22Rv1 (cell line): ENCODE results near the gene CASP4.

Experiments used
- ZFX ChIP-seq: fragments of 450-650 bp; IDR thresholded peaks from 2 replicates; pipeline ENCODE4 v1.6.1; 2017; ENCODE audit warnings: antibody characterized with exemption, borderline replicate concordance
- TF ChIP-seq, protein P1 (sequence below): fragments of 450-650 bp; IDR thresholded peaks from 2 replicates; pipeline ENCODE4 v1.5.1; 2017; ENCODE audit warnings: mild to moderate bottlenecking

DNA sequence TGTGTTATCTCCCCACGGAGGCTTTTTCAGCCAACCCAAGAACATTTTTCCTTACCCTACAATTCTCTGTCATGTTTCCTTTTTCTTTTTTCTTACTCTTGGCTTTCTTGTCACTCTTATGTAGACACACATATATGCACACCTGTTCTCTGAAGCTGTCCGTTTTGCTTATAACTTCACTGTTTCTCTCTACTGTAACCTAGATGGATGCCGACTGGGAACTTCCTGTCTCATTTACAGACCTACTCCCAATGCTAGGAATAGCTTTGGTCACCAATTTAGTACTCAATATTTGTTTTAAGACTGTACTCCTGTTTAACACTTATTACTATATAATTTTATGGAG is 60.2 kb downstream of the CASP4 start:
- TF ChIP-seq, protein P1, sequence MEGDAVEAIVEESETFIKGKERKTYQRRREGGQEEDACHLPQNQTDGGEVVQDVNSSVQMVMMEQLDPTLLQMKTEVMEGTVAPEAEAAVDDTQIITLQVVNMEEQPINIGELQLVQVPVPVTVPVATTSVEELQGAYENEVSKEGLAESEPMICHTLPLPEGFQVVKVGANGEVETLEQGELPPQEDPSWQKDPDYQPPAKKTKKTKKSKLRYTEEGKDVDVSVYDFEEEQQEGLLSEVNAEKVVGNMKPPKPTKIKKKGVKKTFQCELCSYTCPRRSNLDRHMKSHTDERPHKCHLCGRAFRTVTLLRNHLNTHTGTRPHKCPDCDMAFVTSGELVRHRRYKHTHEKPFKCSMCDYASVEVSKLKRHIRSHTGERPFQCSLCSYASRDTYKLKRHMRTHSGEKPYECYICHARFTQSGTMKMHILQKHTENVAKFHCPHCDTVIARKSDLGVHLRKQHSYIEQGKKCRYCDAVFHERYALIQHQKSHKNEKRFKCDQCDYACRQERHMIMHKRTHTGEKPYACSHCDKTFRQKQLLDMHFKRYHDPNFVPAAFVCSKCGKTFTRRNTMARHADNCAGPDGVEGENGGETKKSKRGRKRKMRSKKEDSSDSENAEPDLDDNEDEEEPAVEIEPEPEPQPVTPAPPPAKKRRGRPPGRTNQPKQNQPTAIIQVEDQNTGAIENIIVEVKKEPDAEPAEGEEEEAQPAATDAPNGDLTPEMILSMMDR: no peak
- TF ChIP-seq ZFX: no peak
